Gastrocnemius medialis (tissue), 4 donors: Measurements from ENCODE around the gene KIF5A.

ENCODE experiments used
- CTCF ChIP-seq, 5 experiments: fragments of 450-650 bp in 3 of 5; fragments of 200-600 bp in 2 of 5; sonication (generic) in 2 of 5; IDR thresholded peaks in 4 of 5; conservative IDR thresholded peaks in 1 of 5; 1 replicate in 4 of 5; 2 replicates in 1 of 5; pipeline ENCODE4 v1.5.1; 2016 to 2019; ENCODE audit warnings: antibody characterized with exemption in 5 of 5, mild to moderate bottlenecking in 3 of 5, moderate library complexity in 3 of 5
- POLR2A ChIP-seq, 2 donors: fragments of 450-650 bp; IDR thresholded peaks; one replicate each; pipeline ENCODE4 v1.6.1; 2017; ENCODE audit warnings: antibody characterized with exemption in 2 of 2, mild to moderate bottlenecking in 2 of 2, moderate library complexity in 2 of 2

- TF ChIP-seq CTCF (IDR thresholded peaks at IDR 0.05 in 4 of 5, conservative IDR thresholded peaks at IDR 0.05 in 1 of 5) (no peak), POLR2A (IDR thresholded peaks at IDR 0.05) (no peak)
Observed at GRCh38 chr12:57586832-57587429, 37.1 kb downstream of the KIF5A start.
